H1 (cell line): ENCODE data around the gene ZNF516.

Source experiments
- CBX5 ChIP-seq: fragments of 300-800, 300-1000 bp; sonication (generic); IDR thresholded peaks from 2 replicates; pipeline ENCODE4 v1.7.1; 2016; ENCODE audit warnings: antibody characterized with exemption, low read length, low read depth
- CEBPB ChIP-seq: IDR thresholded peaks from 2 replicates; pipeline ENCODE4 v1.6.1; 2012; ENCODE audit warnings: low read depth, low read length
- CTCF ChIP-seq, 3 experiments: IDR thresholded peaks; 1 replicate in 2 of 3; 2 replicates in 1 of 3; pipeline versions ENCODE4 v1.5.1 to v1.6.1; 2011; ENCODE audit warnings: low read length in 3 of 3, mild to moderate bottlenecking in 3 of 3, inconsistent platforms in 2 of 3, low read depth in 1 of 3, moderate library complexity in 1 of 3; ENCODE audit not compliant: insufficient read depth in 1 of 3; ENCODE audit errors: control extremely low read depth in 1 of 3
- EP300 ChIP-seq, 2 experiments: IDR thresholded peaks; 1 replicate in 1 of 2; 2 replicates in 1 of 2; pipeline ENCODE4 v1.6.1; 2011 to 2012; ENCODE audit warnings: low read depth in 2 of 2, low read length in 2 of 2, mild to moderate bottlenecking in 2 of 2, borderline replicate concordance in 1 of 2, inconsistent platforms in 1 of 2, moderate library complexity in 1 of 2
- EZH2 ChIP-seq: fragments of 200-600 bp; sonication (generic); IDR thresholded peaks from 2 replicates; pipeline ENCODE4 v1.7.1; 2012; ENCODE audit warnings: low read depth, mild to moderate bottlenecking, moderate library complexity, low read length, inconsistent platforms; ENCODE audit not compliant: severe bottlenecking
- GTF2F1 ChIP-seq: IDR thresholded peaks from 2 replicates; pipeline ENCODE4 v1.6.1; 2012; ENCODE audit warnings: low read depth, low read length, improper control_type of control experiment, borderline replicate concordance
- MAFK ChIP-seq: IDR thresholded peaks from 2 replicates; pipeline ENCODE4 v1.6.1; 2012; ENCODE audit warnings: low read depth, mild to moderate bottlenecking, improper control_type of control experiment, low read length
- PHF8 ChIP-seq: fragments of 200-600 bp; sonication (generic); conservative IDR thresholded peaks from 2 replicates; pipeline ENCODE4 v1.7.1; 2012; ENCODE audit warnings: low read depth, mild to moderate bottlenecking, inconsistent platforms, low read length, moderate library complexity
- TF ChIP-seq, protein P1 (sequence below): IDR thresholded peaks from 2 replicates; pipeline ENCODE4 v1.6.1; 2012; ENCODE audit warnings: inconsistent platforms

DNA sequence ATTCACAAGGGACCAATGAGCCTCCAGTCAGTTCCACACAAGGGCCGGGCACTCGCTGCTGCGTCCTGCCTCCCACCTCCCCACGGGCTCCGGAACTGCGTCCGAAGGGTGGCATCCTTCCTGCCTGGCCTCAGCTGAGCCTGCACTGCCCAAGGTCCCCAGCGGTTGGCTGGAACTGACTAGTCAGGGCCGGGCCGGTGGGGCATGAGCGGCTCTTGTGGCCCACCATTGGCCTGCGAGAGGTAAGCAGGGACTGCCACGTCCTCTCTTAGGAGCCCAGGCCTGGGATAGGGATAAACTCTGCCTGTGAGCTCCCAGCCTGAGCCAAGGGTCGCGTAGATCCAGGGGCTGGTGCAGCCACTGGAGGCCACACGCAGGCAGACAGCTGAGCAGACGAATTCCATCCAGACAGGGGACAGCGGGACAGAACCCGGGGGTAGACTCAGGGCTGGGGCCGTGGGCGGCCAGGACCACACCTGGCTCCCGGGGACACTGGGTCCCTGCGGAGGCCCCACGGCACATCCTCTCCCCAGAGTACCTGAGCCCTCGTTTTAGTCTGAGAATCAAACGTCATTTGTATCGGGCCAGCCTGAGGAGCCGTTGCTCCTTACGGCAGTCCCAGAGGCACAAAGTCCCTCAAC is 148.4 kb downstream of the ZNF516 start:
- TF ChIP-seq, protein P1, sequence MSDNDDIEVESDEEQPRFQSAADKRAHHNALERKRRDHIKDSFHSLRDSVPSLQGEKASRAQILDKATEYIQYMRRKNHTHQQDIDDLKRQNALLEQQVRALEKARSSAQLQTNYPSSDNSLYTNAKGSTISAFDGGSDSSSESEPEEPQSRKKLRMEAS = no peak
- no peak for TF ChIP-seq CTCF (IDR thresholded peaks at IDR 0.05; ENCODE audit: control extremely low read depth in 1 of 3, insufficient read depth in 1 of 3, low read depth in 1 of 3, low read length in 3 of 3)
- TF ChIP-seq PHF8 = no peak
- TF ChIP-seq CEBPB = no peak
- no peak for TF ChIP-seq EZH2
- TF ChIP-seq GTF2F1 = no peak
- TF ChIP-seq CBX5 = no peak
- no peak for TF ChIP-seq EP300 (IDR thresholded peaks at IDR 0.05; ENCODE audit: borderline replicate concordance in 1 of 2, low read depth in 2 of 2, low read length in 2 of 2)
- no peak for TF ChIP-seq MAFK
